HCT116 (cell line): Measurements from ENCODE around the gene UBE4A. TPM values are rescaled to one million over a fixed set of nuclear protein-coding genes. Genes with fewer than 3 reads are reported as not detected.

Source experiments
- ATAC-seq: fragments of 200-7000 bp; cut with Tn5 transposase; 2 replicates; pipeline ENCODE4 v1.9.1; 2020; ENCODE audit warnings: mild to moderate bottlenecking, moderate library complexity
- BruUV-seq: library from RNA; stranded (reverse); fragments of 400-500 nt; replicated peaks from 2 replicates; lab custom pipeline; 2021; lab: Mats Ljungman, UMichigan
- CTCF ChIA-PET: fragments of 300-600 bp; sonication (Branson Sonifier 250); formaldehyde crosslinking; loops from one replicate; lab custom pipeline; 2021; ENCODE audit warnings: antibody characterized with exemption; lab: Charles Lee
- POLR2A ChIA-PET: fragments of 300-600, 350-600 bp; sonication (Branson Sonifier 250); formaldehyde crosslinking; loops from one replicate; lab custom pipeline; 2021; ENCODE audit warnings: antibody characterized with exemption; lab: Charles Lee
- RAD21 ChIA-PET, 2 experiments: fragments of 300-600 bp; sonication (Branson Sonifier 250); formaldehyde crosslinking; loops; one replicate each; lab custom pipeline; 2023; ENCODE audit warnings: low total read pairs in 2 of 2; ENCODE audit not compliant: uncharacterized antibody in 2 of 2, unreplicated experiment in 2 of 2, low non-redundant PET in 1 of 2; lab: Charles Lee
- DNase-seq: peaks from one replicate; pipeline ENCODE4 v3.0.0-alpha.2; 2010; ENCODE audit warnings: low read depth, low spot score
- H2AFZ ChIP-seq: fragments of 200-600 bp; shearing (Covaris generic), sonication (generic); 2 replicates; pipeline ENCODE4 v1.6.1; 2017; ENCODE audit warnings: low read depth, mixed run types, mixed read lengths, antibody characterized with exemption, low read length; ENCODE audit not compliant: poor library complexity, severe bottlenecking
- H3K27ac ChIP-seq: 2 replicates; pipeline ENCODE4 v1.5.1; 2012; ENCODE audit warnings: low read depth, low read length
- H3K27me3 ChIP-seq: fragments of 200-600 bp; sonication (generic); 2 replicates; pipeline ENCODE4 v1.6.1; 2016; ENCODE audit warnings: mixed run types, low read length, mixed read lengths; ENCODE audit not compliant: insufficient read depth
- H3K36me3 ChIP-seq, 2 experiments: fragments of 200-500 bp in 1 of 2; fragments of 200-600 bp in 1 of 2; sonication (Bioruptor generic) in 1 of 2; sonication (generic) in 1 of 2; 2 replicates each; pipeline versions ENCODE4 v1.5.1 to v1.6.1; 2014 to 2016; ENCODE audit warnings: low read length in 2 of 2, inconsistent platforms in 1 of 2, mixed read lengths in 1 of 2, mixed run types in 1 of 2; ENCODE audit not compliant: insufficient read depth in 2 of 2, control insufficient read depth in 1 of 2
- H3K4me1 ChIP-seq, 2 experiments: fragments of 200-600 bp in 1 of 2; sonication (generic) in 1 of 2; 2 replicates each; pipeline versions ENCODE4 v1.5.1 to v1.6.1; 2012 to 2017; ENCODE audit warnings: low read length in 2 of 2, inconsistent platforms in 1 of 2, mild to moderate bottlenecking in 1 of 2, mixed read lengths in 1 of 2, mixed run types in 1 of 2, moderate library complexity in 1 of 2; ENCODE audit not compliant: insufficient read depth in 2 of 2, control insufficient read depth in 1 of 2
- H3K4me2 ChIP-seq: fragments of 200-600 bp; sonication (generic); 2 replicates; pipeline ENCODE4 v1.6.1; 2017; ENCODE audit warnings: mixed run types, low read length, mixed read lengths
- H3K4me3 ChIP-seq, 2 experiments: fragments of 200-600 bp in 1 of 2; sonication (generic) in 1 of 2; replicated peaks in 1 of 2; 2 replicates each; pipeline ENCODE4 v1.5.1; 2011 to 2016; ENCODE audit warnings: low read length in 2 of 2, control low read depth in 1 of 2, low read depth in 1 of 2, mild to moderate bottlenecking in 1 of 2, mixed read lengths in 1 of 2, mixed run types in 1 of 2
- H3K79me2 ChIP-seq: fragments of 200-600 bp; sonication (generic); 2 replicates; pipeline ENCODE4 v1.6.1; 2017; ENCODE audit warnings: mild to moderate bottlenecking, mixed run types, low read length, moderate library complexity, mixed read lengths; ENCODE audit not compliant: insufficient read depth
- H3K9ac ChIP-seq: fragments of 200-600 bp; sonication (generic); 2 replicates; pipeline ENCODE4 v1.6.1; 2016; ENCODE audit warnings: low read length, mixed read lengths
- H3K9me2 ChIP-seq: fragments of 200-600 bp; sonication (generic), shearing (Covaris generic); 2 replicates; pipeline ENCODE4 v1.6.1; 2017; ENCODE audit warnings: mixed run types, mild to moderate bottlenecking, moderate library complexity; ENCODE audit not compliant: insufficient read depth
- H3K9me3 ChIP-seq, 2 experiments: fragments of 200-500 bp in 1 of 2; fragments of 200-600 bp in 1 of 2; sonication (Bioruptor generic) in 1 of 2; sonication (generic) in 1 of 2; 2 replicates each; pipeline ENCODE4 v1.6.1; 2014 to 2017; ENCODE audit warnings: low read length in 2 of 2, mixed read lengths in 2 of 2, inconsistent platforms in 1 of 2, low read depth in 1 of 2, mild to moderate bottlenecking in 1 of 2, mixed run types in 1 of 2, moderate library complexity in 1 of 2; ENCODE audit not compliant: control insufficient read depth in 1 of 2, insufficient read depth in 1 of 2
- H4K20me1 ChIP-seq: fragments of 200-600 bp; sonication (generic), shearing (Covaris generic); 2 replicates; pipeline ENCODE4 v1.6.1; 2017; ENCODE audit warnings: mixed run types, mild to moderate bottlenecking, moderate library complexity; ENCODE audit not compliant: insufficient read depth
- CBX3 ChIP-seq: IDR thresholded peaks from 2 replicates; pipeline ENCODE4 v1.6.1; 2012; ENCODE audit warnings: low read depth
- CEBPB ChIP-seq: IDR thresholded peaks from 2 replicates; pipeline ENCODE4 v1.6.1; 2012; ENCODE audit warnings: low read depth
- ELF1 ChIP-seq: IDR thresholded peaks from 2 replicates; pipeline ENCODE4 v1.6.1; 2012; ENCODE audit warnings: low read depth, borderline replicate concordance
- EZH2phosphoT487 ChIP-seq: fragments of 200-600 bp; IDR thresholded peaks from 2 replicates; pipeline ENCODE4 v1.6.1; 2018; ENCODE audit warnings: antibody characterized with exemption, borderline replicate concordance
- MAX ChIP-seq: IDR thresholded peaks from 2 replicates; pipeline ENCODE4 v1.6.1; 2012
- POLR2A ChIP-seq: IDR thresholded peaks from 2 replicates; pipeline ENCODE4 v1.7.0; 2011; ENCODE audit warnings: borderline replicate concordance; ENCODE audit not compliant: insufficient read depth, insufficient read length; ENCODE audit errors: extremely low read depth
- RAD21 ChIP-seq: IDR thresholded peaks from 2 replicates; pipeline ENCODE4 v1.6.1; 2012; ENCODE audit warnings: low read depth, mild to moderate bottlenecking
- YY1 ChIP-seq: IDR thresholded peaks from 2 replicates; pipeline ENCODE4 v1.6.1; 2011; ENCODE audit warnings: low read length, low read depth, moderate library complexity, mild to moderate bottlenecking; ENCODE audit not compliant: insufficient replicate concordance; ENCODE audit errors: extremely low read depth
- ZBTB33 ChIP-seq: IDR thresholded peaks from 2 replicates; pipeline ENCODE4 v1.6.1; 2011; ENCODE audit warnings: mild to moderate bottlenecking, low read length, moderate library complexity; ENCODE audit not compliant: insufficient replicate concordance; ENCODE audit errors: extremely low read depth
- intact Hi-C: fragments of 100-400 bp; cut with micrococcal nuclease; formaldehyde crosslinking; loops from 2 replicates; pipeline ENCODE4 v1.10.0; 2022
- total RNA-seq: library from RNA; stranded (reverse); gene quantifications from one replicate; pipeline ENCODE4 v1.2.1, GENCODE V29; 2021; ENCODE audit not compliant: unreplicated experiment

UBE4A gene
- total RNA-seq, 1 experiment from 2014 or later: 49.9 TPM

GRCh38 chr11:118338637-118339061 lies 20.8 kb upstream of the UBE4A start:
- Histone ChIP-seq H3K4me3 (no peak overlapping the region), H3K27ac (no peak overlapping the region), H4K20me1 (no peaks in the 10 kb centered on the region), H3K9me2 (no peaks in the 10 kb centered on the region), H3K4me1 (peaks cover 0 to 4% of the 10 kb centered on the region in 2 experiments; a peak in 2 of 4 replicates), H3K9ac (no peak overlapping the region), H3K79me2 (no peaks in the 10 kb centered on the region), H2AFZ (no peak overlapping the region), H3K9me3 (no peaks in the 10 kb centered on the region), H3K36me3 (no peaks in the 10 kb centered on the region), H3K4me2 (no peak overlapping the region), H3K27me3 (no peaks in the 10 kb centered on the region)
- ATAC-seq (no peak), DNase-seq (no peak)
- RAD21 ChIA-PET: no interaction called here
- TF ChIP-seq EZH2phosphoT487 (no peak), YY1 (no peak), RAD21 (no peak), CBX3 (no peak), ZBTB33 (no peak), CEBPB (no peak), MAX (no peak), ELF1 (no peak), POLR2A (no peak)
- POLR2A ChIA-PET: interaction anchor here (0.5 kb wide), 1 partner anchor 12 kb away, joined by 3 read pairs; no protein-coding TSS in a partner anchor
- CTCF ChIA-PET: no interaction called here
- intact Hi-C loops: no loop called here
- BruUV-seq: no TSS peak
